Tibial nerve (tissue), 4 donors: Measurements from ENCODE around the gene TAMALIN. TPM values are rescaled to one million over a fixed set of nuclear protein-coding genes. Genes with fewer than 3 reads are reported as not detected.

ENCODE experiments used
- DNase-seq, 2 donors: peaks; one replicate each; pipeline ENCODE4 v3.0.0-alpha.2; 2019; ENCODE audit warnings: low spot score in 2 of 2
- H3K27ac ChIP-seq, 4 donors: fragments of 200-600 bp; sonication (generic) in 3 of 4; one replicate each; pipeline ENCODE4 v1.5.1; 2017 to 2019; ENCODE audit warnings: mild to moderate bottlenecking in 1 of 4
- H3K27me3 ChIP-seq, 2 donors: fragments of 200-600 bp; sonication (generic) in 1 of 2; one replicate each; pipeline versions ENCODE4 v1.5.1 to v1.6.0; 2017 to 2019
- H3K36me3 ChIP-seq, 3 donors: fragments of 200-600 bp; sonication (generic); one replicate each; pipeline ENCODE4 v1.5.1; 2018 to 2019
- H3K4me1 ChIP-seq, 4 donors: fragments of 200-600 bp; sonication (generic) in 3 of 4; one replicate each; pipeline ENCODE4 v1.5.1; 2017 to 2019
- H3K4me3 ChIP-seq, 4 donors: fragments of 200-600 bp; sonication (generic) in 3 of 4; one replicate each; pipeline ENCODE4 v1.5.1; 2017 to 2019; ENCODE audit warnings: mild to moderate bottlenecking in 1 of 4, moderate library complexity in 1 of 4
- H3K9me3 ChIP-seq, 4 donors: fragments of 200-600 bp; sonication (generic) in 3 of 4; one replicate each; pipeline ENCODE4 v1.5.1; 2017 to 2019
- EP300 ChIP-seq, 2 donors: sonication (generic); formaldehyde crosslinking; IDR thresholded peaks; one replicate each; pipeline ENCODE4 v1.6.1; 2017; ENCODE audit warnings: antibody characterized with exemption in 2 of 2, mild to moderate bottlenecking in 1 of 2
- POLR2A ChIP-seq, 2 donors: fragments of 450-650 bp; IDR thresholded peaks; one replicate each; pipeline ENCODE4 v1.6.1; 2017; ENCODE audit warnings: antibody characterized with exemption in 2 of 2, mild to moderate bottlenecking in 2 of 2, moderate library complexity in 2 of 2
- WGBS, 2 donors: methylation state at CpG; one replicate each; pipeline ENCODE4 v1.1.5; 2018; 5-methylcytosine and 5-hydroxymethylcytosine counted together
- total RNA-seq, 4 donors: library from RNA; depleted of rRNA; stranded (reverse); fragments of >200 nt; gene quantifications; one replicate each; pipeline ENCODE4 v1.1.0, GENCODE V29; 2016
- TF ChIP-seq, protein P1 (sequence below), 5 experiments: fragments of 200-600 bp in 3 of 5; fragments of 450-650 bp in 2 of 5; sonication (generic) in 3 of 5; IDR thresholded peaks; one replicate each; pipeline ENCODE4 v1.5.1; 2016 to 2019; ENCODE audit warnings: antibody characterized with exemption in 5 of 5, mild to moderate bottlenecking in 3 of 5, moderate library complexity in 2 of 5

Gene TAMALIN
- total RNA-seq, 4 donors from 2014 or later: 30.6 to 54.0 (median 37.8) TPM

- DNase-seq: no peak
- Histone ChIP-seq H3K27ac (peak overlapping the region; percentile 88 to 96 (median 93)), H3K27me3 (no peaks in the 10 kb centered on the region), H3K36me3 (peaks cover 0 to 44% (median 2%) of the 10 kb centered on the region in 3 donors), H3K4me1 (peaks cover 0 to 50% (median 32%) of the 10 kb centered on the region in 4 donors), H3K4me3 (no peak overlapping the region), H3K9me3 (no peaks in the 10 kb centered on the region)
- no peak for TF ChIP-seq EP300 (IDR thresholded peaks at IDR 0.05)
- no peak for TF ChIP-seq POLR2A (IDR thresholded peaks at IDR 0.05)
- 91% methylated on average over 8 of the region's 8 CpGs for WGBS, 2 donors
These were observed 5.0 kb downstream of the TAMALIN start for GRCh38 chr12:52011602-52012214.

- no peaks in the 10 kb centered on the region for H3K27me3 ChIP-seq
- H3K9me3 ChIP-seq: no peaks in the 10 kb centered on the region
- TF ChIP-seq POLR2A (IDR thresholded peaks at IDR 0.05) (no peak), EP300 (IDR thresholded peaks at IDR 0.05) (no peak)
- TF ChIP-seq, protein P1, sequence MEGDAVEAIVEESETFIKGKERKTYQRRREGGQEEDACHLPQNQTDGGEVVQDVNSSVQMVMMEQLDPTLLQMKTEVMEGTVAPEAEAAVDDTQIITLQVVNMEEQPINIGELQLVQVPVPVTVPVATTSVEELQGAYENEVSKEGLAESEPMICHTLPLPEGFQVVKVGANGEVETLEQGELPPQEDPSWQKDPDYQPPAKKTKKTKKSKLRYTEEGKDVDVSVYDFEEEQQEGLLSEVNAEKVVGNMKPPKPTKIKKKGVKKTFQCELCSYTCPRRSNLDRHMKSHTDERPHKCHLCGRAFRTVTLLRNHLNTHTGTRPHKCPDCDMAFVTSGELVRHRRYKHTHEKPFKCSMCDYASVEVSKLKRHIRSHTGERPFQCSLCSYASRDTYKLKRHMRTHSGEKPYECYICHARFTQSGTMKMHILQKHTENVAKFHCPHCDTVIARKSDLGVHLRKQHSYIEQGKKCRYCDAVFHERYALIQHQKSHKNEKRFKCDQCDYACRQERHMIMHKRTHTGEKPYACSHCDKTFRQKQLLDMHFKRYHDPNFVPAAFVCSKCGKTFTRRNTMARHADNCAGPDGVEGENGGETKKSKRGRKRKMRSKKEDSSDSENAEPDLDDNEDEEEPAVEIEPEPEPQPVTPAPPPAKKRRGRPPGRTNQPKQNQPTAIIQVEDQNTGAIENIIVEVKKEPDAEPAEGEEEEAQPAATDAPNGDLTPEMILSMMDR (IDR thresholded peaks at IDR 0.05): no peak
- peaks cover 0 to 37% (median 23%) of the 10 kb centered on the region in 4 donors for H3K4me1 ChIP-seq
- H3K36me3 ChIP-seq: peaks cover 0 to 44% (median 2%) of the 10 kb centered on the region in 3 donors
- peak overlapping the region in 1 of 4 donors; percentile 54 for H3K27ac ChIP-seq
- no peak for DNase-seq
- 91 to 93% methylated on average over 16 of the region's 16 CpGs for WGBS, 2 donors
- H3K4me3 ChIP-seq: no peak overlapping the region
These were observed 7.0 kb downstream of the TAMALIN start for GRCh38 chr12:52013626-52014310.

DNA sequence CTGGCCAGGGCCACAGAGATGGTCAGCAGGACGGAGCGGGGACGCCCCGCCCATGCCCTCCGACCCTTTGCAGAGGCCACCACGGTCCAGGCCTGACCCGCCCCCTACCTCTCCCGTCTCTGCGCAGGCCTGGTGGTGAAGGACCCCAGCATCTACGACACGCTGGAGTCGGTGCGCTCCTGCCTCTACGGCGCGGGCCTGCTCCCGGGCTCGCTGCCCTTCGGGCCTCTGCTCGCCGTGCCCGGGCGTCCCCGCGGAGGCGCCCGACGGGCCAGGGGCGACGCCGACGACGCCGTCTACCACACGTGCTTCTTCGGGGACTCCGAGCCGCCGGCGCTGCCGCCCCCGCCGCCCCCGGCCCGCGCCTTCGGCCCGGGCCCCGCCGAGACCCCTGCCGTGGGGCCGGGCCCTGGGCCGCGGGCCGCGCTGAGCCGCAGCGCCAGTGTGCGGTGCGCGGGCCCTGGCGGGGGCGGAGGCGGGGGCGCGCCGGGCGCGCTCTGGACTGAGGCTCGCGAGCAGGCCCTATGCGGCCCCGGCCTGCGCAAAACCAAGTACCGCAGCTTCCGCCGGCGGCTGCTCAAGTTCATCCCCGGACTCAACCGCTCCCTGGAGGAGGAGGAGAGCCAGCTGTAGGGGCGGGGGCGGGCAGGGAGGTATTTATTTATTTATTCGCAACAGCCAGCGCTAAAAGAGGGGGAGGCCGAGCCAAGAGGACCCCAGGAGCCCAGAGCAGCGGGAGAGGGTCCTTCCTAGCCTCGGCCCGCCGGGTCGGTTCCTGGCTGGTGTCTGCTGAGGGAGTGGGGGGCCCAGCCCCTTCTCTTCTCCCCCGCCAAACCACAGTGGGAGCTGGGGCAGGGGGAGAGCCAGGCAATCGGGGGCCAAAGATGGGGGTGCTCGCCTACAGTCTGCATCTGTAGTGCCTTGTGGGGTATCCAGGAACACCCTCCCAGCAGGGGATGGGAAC is 8.1 kb downstream of the TAMALIN start:
- peak overlapping the region in 3 of 4 donors; percentile 42 to 70 (median 70) for H3K27ac ChIP-seq
- H3K27me3 ChIP-seq: no peaks in the 10 kb centered on the region
- no peak for DNase-seq
- 71 to 74% methylated on average over 39 to 67 of the region's 93 CpGs for WGBS, 2 donors
- TF ChIP-seq, protein P1 (IDR thresholded peaks at IDR 0.05): no peak
- TF ChIP-seq POLR2A (IDR thresholded peaks at IDR 0.05) (no peak), EP300 (IDR thresholded peaks at IDR 0.05) (no peak)
- H3K9me3 ChIP-seq: no peaks in the 10 kb centered on the region
- peaks cover 0 to 44% (median 2%) of the 10 kb centered on the region in 3 donors for H3K36me3 ChIP-seq
- H3K4me3 ChIP-seq: no peak overlapping the region
- peaks cover 0 to 26% (median 15%) of the 10 kb centered on the region in 4 donors for H3K4me1 ChIP-seq

DNA sequence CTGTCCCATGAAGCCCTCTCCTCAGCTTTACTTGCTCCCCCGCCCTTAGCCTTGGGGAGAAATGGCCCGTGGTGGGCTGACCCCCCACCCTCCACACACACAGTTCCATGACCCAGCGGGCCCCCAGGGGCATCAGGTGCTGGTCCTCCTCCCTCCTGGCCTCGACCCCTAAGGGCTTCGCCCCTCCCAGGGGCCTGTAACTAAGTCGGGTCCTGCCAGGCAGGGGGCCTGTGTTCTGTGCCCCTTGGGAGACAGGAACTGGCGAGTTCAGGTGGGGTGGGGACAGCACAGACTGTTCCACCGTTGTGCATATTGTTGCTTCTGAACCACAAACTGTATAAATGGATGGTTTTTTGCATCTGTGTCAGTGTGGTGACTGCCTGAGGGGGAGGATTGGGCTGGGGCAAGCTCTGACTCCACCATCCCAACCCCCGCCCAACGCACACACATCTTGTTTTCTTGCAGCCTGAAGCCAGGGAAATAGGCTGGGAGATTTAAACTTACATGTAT is 8.8 kb downstream of the TAMALIN start:
- H3K36me3 ChIP-seq: peaks cover 0 to 44% (median 2%) of the 10 kb centered on the region in 3 donors
- H3K4me3 ChIP-seq: no peak overlapping the region
- H3K4me1 ChIP-seq: peaks cover 0 to 20% (median 9%) of the 10 kb centered on the region in 4 donors
- 78% methylated on average over 9 to 10 of the region's 10 CpGs for WGBS, 2 donors
- TF ChIP-seq, protein P1 (IDR thresholded peaks at IDR 0.05): no peak
- no peaks in the 10 kb centered on the region for H3K9me3 ChIP-seq
- no peak for DNase-seq
- no peaks in the 10 kb centered on the region for H3K27me3 ChIP-seq
- peak overlapping the region in 3 of 4 donors; percentile 13 to 70 (median 70) for H3K27ac ChIP-seq

- no peak overlapping the region for H3K4me3 ChIP-seq
- H3K4me1 ChIP-seq: peaks cover 0 to 20% (median 3%) of the 10 kb centered on the region in 4 donors
- no peaks in the 10 kb centered on the region for H3K9me3 ChIP-seq
- WGBS, 2 donors: 81 to 86% methylated on average over 2 to 4 of the region's 4 CpGs
- no peak overlapping the region for H3K27ac ChIP-seq
- peaks cover 0 to 18% (median 0%) of the 10 kb centered on the region in 3 donors for H3K36me3 ChIP-seq
- H3K27me3 ChIP-seq: no peaks in the 10 kb centered on the region
- DNase-seq: no peak
- no peak for TF ChIP-seq POLR2A (IDR thresholded peaks at IDR 0.05)
- TF ChIP-seq, protein P1 (IDR thresholded peaks at IDR 0.05): no peak
- TF ChIP-seq EP300 (IDR thresholded peaks at IDR 0.05): no peak
These were observed 11.8 kb downstream of the TAMALIN start for GRCh38 chr12:52018433-52019112.
